Germinal center (tissue), 1 donor: Measurements from ENCODE around the gene EGR1.
"Not testable (repeated sequence)": the region's sequence is repeated elsewhere in the genome, so short reads cannot be mapped to it uniquely, and the experiment has no call there.

Source experiments
- DNase-seq: peaks from one replicate; pipeline ENCODE4 v3.0.0; 2012; ENCODE audit warnings: mixed read lengths, low spot score

Gene EGR1

DNA sequence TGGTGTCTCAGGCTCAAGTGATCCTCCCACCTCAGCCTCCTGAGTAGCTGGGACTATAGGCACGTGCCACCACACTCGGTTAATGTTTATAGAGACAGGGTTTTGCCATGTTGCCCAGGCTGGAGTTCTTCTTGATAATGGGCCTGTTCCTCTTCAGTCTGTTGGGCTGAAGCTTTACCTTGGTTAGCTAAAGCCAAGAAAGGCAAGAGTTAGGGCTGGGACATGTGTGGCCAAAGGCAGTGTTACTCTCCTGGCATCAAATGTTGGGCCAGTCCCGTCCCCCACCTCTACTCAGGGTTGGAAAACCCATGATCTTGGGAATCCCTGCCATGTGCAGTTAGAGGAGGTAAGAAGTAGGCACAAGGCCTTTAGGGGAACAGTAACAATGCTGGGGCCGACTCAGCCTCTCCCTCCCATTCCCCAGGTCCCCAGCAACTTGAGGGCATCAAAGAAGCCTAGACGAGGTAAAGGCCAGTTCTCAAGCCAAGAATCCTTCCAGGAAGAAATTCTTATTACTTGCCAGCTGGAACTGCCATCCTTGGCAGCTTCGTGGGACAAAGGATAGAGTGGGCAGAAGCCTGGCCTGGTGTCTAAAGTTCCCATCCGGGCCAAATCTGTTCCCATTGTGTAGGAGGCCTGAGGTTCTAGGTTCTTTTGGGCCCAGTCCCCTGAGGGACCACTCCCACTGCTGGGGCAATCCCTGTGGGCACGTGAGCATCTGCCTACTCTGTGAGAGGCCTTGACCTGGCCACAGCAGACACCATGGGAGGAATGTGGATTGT, 4.5 kb downstream of the EGR1 start:
- DNase-seq, result no peak

DNA sequence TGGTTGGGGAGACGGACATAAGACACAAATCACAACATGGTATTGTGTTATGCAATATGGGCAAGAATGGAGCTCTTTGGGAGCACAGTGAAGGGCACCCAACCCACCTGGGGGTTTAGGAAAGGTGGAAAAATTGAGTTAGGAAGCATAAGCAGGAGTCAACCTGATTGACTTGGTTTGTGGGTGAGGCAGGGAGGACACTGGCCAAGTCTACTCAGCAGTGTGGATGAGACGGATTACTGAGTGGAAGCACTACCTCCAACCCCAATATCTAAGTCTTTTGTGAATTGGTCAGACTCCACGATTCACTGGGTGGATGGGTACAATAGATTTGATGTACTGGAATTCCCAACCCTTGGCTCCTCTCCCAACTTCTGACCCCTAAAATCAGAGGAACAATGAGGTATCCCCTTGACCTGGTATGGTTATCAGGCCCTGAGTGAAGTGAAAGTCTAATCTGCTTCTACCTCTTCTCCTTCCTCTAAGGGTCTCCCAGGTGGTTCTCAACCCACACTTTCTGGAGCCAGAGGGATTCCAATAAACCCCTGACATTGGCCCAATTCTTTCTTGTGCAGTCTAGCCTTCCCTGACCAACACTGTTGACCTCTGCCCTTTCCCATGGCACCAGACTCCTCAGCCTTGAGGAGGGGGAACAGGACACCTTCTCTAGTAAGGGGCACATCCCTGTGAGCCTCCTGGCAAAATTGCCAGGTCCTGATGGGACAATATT, 5.2 kb downstream of the EGR1 start:
- no peak for DNase-seq

GRCh38 chr5:138471052-138471361, 5.7 kb downstream of the EGR1 start:
- DNase-seq, result no peak

GRCh38 chr5:138472353-138472752, 7.1 kb downstream of the EGR1 start:
- DNase-seq, result no peak

DNA sequence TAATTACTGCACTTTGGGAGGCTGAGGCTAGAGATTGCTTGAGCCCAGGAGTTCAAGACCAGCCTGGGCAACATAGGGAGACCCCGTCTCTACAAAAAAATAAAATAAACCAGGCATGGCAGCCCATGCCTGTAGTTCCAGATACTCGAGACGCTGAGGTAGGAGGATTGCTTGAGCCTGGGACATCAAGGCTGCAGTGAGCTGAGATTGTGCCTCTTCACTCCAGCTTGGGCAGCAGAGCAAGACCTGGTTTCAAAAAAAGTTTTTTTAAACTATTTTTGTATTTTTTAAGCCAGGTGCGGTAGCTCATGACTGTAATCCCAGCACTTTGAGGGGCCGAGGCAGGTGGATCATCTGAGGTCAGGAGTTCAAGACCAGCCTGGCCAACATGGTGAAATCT, 7.9 kb downstream of the EGR1 start:
- not testable (repeated sequence) for DNase-seq

- DNase-seq, result no peak
Observed at GRCh38 chr5:138476918-138477317, 11.6 kb downstream of the EGR1 start.

- DNase-seq, result no peak
Observed at GRCh38 chr5:138482638-138483037, 17.4 kb downstream of the EGR1 start.

DNA sequence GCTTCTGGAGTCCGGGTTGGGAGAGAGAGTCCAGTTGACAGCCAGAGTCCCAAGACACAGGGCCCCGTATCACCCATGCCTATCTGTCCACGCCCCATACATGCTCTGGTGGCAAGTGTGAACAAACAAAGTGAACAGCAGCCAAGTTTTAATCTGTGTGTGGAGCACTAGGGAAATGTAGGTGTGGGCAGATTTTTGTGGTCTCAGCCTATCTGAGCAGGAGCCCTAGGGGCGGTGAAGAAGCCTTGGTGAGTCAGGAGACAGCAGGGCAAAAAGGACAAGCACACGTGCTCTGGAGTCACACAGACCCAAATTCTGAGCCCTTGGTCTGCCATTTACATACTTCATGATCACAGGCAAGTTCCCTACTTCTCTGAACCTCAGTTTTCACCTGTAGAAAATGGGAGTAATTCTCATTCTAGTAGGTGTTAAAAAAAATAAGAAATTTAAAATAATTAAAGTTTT, 23.2 kb downstream of the EGR1 start:
- DNase-seq, result no peak

DNA sequence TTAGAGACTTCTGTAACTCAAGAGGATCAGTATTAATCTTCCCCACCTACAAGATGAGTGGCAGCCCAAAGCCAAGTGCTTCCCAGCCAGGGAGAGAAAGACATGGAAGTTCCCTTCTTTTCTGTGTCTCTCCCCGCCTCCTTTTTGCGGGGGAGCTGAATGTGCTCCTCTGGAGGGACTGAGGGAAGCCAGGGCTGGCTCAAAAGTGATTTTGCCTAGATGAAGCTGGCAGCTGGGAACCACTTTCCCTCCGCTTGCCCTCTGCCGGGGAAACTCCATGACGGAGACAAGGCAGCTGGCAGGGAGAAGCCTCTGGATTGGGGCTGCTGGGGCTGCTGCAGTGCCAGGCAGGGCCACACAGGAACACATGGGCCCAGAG, 24.4 kb downstream of the EGR1 start:
- DNase-seq, result no peak

DNA sequence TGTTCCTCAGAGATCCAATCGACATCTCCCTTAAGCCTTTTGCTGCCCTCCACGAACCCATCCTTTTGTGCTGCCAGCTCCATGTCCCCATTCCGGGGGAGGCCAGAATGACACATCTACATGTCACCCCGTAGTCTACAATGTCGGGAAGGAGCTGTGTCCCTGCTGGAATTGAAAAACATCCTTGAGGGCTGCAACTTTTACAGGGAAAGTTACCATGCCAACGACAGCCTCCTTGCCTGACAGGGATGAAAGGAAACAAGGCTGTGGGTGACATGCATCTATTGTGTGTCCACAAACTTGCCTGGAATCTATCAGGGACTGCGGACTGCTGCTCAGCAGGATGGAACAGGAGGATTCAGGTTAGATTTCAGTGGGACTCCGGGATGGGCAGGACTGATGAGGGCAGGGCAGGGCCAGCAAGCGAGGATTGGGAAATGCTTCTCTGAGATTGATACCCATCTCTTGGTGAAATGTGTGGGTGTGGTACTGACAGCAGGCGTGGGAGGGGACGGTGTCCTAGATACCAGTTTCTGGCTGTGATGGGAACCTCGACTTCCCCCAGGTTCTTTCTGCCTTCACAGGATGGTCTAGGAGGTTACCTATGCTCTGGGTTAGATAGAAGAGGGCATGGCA, 25.5 kb downstream of the EGR1 start:
- no peak for DNase-seq

DNA sequence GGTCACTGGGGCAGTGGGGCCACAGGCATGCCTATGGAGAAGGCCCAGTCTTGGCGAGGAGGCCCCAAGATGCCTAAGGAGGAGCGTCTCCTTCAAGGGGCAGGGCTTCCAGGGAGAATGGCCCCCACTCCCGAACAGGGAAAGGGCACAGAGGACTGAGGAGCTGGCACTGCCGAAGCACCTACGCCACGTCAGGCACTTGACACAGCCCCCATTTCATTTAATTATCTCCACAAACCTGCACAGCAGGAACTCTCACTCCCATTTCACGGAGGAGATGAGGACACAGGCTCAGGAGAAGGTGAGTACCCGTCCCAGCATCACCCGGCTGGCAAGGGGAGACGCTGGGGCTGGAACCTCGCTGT, 26.0 kb downstream of the EGR1 start:
- no peak for DNase-seq

GRCh38 chr5:138491669-138492559, 26.6 kb downstream of the EGR1 start:
- peak; percentile 91 for DNase-seq

- DNase-seq, result no peak
Observed at GRCh38 chr5:138492560-138493045, 27.3 kb downstream of the EGR1 start.

DNA sequence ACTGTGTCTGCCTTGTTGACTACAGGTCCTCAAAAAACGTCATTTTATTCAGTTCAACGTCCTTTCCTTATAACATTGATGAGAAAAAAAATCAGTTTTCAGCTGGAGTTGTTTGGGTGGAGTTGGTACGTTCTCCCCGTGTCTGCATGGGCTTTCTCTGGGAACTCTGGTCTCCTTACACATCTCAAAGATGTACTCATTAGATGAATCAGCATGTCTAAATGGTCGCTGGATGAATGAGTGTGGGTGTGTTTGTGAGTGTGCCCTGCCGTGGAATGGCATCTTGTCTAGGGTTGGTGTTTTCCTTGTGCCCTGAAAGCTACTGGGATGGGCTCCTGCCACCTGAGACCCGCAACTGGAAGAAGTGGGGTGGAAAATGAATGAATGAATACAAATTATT, 30.1 kb downstream of the EGR1 start:
- no peak for DNase-seq

DNA sequence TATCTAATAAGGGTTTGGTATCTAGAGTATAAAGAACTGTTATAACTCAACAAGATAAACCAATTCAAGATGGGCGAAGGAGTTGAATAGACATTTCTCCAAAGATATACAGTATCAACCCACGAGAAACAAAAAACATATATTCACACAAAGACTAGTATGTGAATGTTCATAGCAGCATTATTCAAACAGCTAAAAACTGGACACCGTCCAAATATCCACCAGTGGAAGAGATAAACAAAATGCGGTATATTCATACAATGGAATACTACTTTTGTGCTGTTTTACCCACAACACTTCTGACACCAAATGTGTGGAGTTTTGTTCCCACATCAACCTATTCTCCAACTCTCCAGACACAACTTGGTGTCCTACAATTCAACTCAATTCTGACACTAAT, 33.1 kb downstream of the EGR1 start:
- no peak for DNase-seq

GRCh38 chr5:138502121-138502520, 36.8 kb downstream of the EGR1 start:
- no peak for DNase-seq

DNA sequence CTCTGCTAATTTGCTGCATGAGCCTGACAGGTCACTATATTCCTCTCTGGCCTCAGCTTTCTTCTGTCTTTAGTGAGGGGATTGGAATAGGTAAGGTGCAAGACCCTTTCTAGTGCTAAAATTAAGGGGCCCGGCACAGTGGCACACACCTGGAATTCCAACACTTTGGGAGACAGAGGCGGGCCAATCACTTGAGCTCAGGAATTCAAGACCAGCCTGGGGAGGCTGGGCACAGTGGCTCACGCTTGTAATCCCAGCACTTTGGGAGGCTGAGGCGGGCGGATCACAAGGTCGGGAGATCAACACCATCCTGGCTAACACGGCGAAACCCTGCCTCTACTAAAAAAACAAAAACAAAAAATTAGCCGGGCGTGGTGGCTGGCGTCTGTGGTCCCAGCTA, 37.2 kb downstream of the EGR1 start:
- DNase-seq, result no peak

- peak; percentile 74 for DNase-seq
Observed at GRCh38 chr5:138503487-138504270, 38.4 kb downstream of the EGR1 start.

- no peak for DNase-seq
Observed at GRCh38 chr5:138504799-138505198, 39.5 kb downstream of the EGR1 start.

- DNase-seq, result no peak
Observed at GRCh38 chr5:138506370-138507306, 41.4 kb downstream of the EGR1 start.
